ENCODE measurements around the gene DMXL1.

The DMXL1 gene

GRCh38 chr5:119268387-119269060 is 197.6 kb downstream of the DMXL1 start:
- Histone ChIP-seq H3K36me3 (ENCODE audit: control insufficient read depth in 2 of 2, insufficient read depth in 1 of 2, low read length in 2 of 2) (no peaks in the 10 kb centered on the region), H3K27ac (ENCODE audit: extremely low read depth, low read depth, low read length) (peak overlapping the region; percentile 88), H3K9me3 (ENCODE audit: control insufficient read depth, insufficient read depth, low read depth, low read length) (no peaks in the 10 kb centered on the region), H3K4me3 (ENCODE audit: low read depth, low read length) (peak overlapping the region; percentile 60), H3K4me1 (ENCODE audit: control insufficient read depth, insufficient read depth, low read length) (peaks cover 30% of the 10 kb centered on the region)
- POLR2A ChIA-PET: interaction anchor here (0.6 to 3.4 kb wide), 21 partner anchors 9 to 280 kb away, joined by 3 to 32 read pairs (median 4); partner anchors contain the start of genes DMXL1, DTWD2 and TNFAIP8
- CTCF ChIA-PET: interaction anchor here (0.6 to 1.1 kb wide), 2 partner anchors 125 to 143 kb away, joined by 3 to 8 read pairs; no protein-coding TSS in a partner anchor
- TF ChIP-seq ZBTB10 (tag by site-specific recombination; IDR thresholded peaks at IDR 0.05) (no peak), ZSCAN5A (tag by site-specific recombination; IDR thresholded peaks at IDR 0.05) (no peak), INSM2 (tag by site-specific recombination; IDR thresholded peaks at IDR 0.05) (no peak), ZNF488 (tag by site-specific recombination; IDR thresholded peaks at IDR 0.05) (no peak), ZNF398 (tag by site-specific recombination; IDR thresholded peaks at IDR 0.05) (no peak), WT1 (tag by site-specific recombination; IDR thresholded peaks at IDR 0.05) (peak; percentile 71), ZNF280C (tag by site-specific recombination; IDR thresholded peaks at IDR 0.05) (no peak), ZNF585B (tag by site-specific recombination; IDR thresholded peaks at IDR 0.05) (no peak), ZNF223 (tag by site-specific recombination; IDR thresholded peaks at IDR 0.05) (peak; percentile 58; the same call in 1 of the 2 replicates), ZNF121 (tag by site-specific recombination; IDR thresholded peaks at IDR 0.05) (no peak), ZNF785 (tag by site-specific recombination; IDR thresholded peaks at IDR 0.05) (no peak), ZNF600 (tag by site-specific recombination; IDR thresholded peaks at IDR 0.05) (peak; percentile 95), ZNF513 (tag by site-specific recombination; IDR thresholded peaks at IDR 0.05) (no peak), ZNF302 (tag by site-specific recombination; IDR thresholded peaks at IDR 0.05; ENCODE audit: low read depth) (no peak), ZNF184 (tag by site-specific recombination; IDR thresholded peaks at IDR 0.05) (no peak), ZNF747 (tag by site-specific recombination; IDR thresholded peaks at IDR 0.05) (no peak), ZBTB7A (tag by site-specific recombination; IDR thresholded peaks at IDR 0.05; ENCODE audit: low read depth) (peak; percentile 67; the same call in 1 of the 2 replicates), ZNF677 (tag by site-specific recombination; IDR thresholded peaks at IDR 0.05) (no peak), ZNF664 (tag by site-specific recombination; IDR thresholded peaks at IDR 0.05) (no peak), ZNF133 (tag by site-specific recombination; IDR thresholded peaks at IDR 0.05) (no peak), ZBTB8A (tag by site-specific recombination; IDR thresholded peaks at IDR 0.05) (peak; percentile 77), ZNF707 (tag by site-specific recombination; IDR thresholded peaks at IDR 0.05) (no peak), ZNF394 (tag by site-specific recombination; IDR thresholded peaks at IDR 0.05; ENCODE audit: borderline replicate concordance) (peak; percentile 85; the same call in 1 of the 2 replicates), ZNF48 (tag by site-specific recombination; IDR thresholded peaks at IDR 0.05) (no peak), ZNF138 (tag by site-specific recombination; IDR thresholded peaks at IDR 0.05; ENCODE audit: borderline replicate concordance) (no peak)

All from HEK293 (cell line).